Tongue (tissue), 2 donors: Measurements from ENCODE around the gene TAX1BP3. TPM values are rescaled to one million over a fixed set of nuclear protein-coding genes. Genes with fewer than 3 reads are reported as not detected.

ENCODE experiments used
- DNase-seq: peaks from one replicate; pipeline ENCODE4 v3.0.0-alpha.2; 2015
- total RNA-seq: library from RNA; depleted of rRNA; stranded (reverse); fragments of >200 nt; gene quantifications from one replicate; pipeline ENCODE4 v1.2.3, GENCODE V29; 2014

The TAX1BP3 gene
- total RNA-seq, 1 donor from 2014 or later = 53.7 TPM

GRCh38 chr17:3657874-3658783 lies 10.2 kb downstream of the TAX1BP3 start:
- DNase-seq = no peak

GRCh38 chr17:3657588-3657869 lies 10.8 kb downstream of the TAX1BP3 start:
- no peak for DNase-seq

- no peak for DNase-seq
These were observed 11.4 kb downstream of the TAX1BP3 start for GRCh38 chr17:3656755-3657587.

GRCh38 chr17:3656353-3656752 lies 12.0 kb downstream of the TAX1BP3 start:
- no peak for DNase-seq

- DNase-seq = no peak
These were observed 12.6 kb downstream of the TAX1BP3 start for GRCh38 chr17:3655766-3656165.

- DNase-seq = peak; percentile 75
These were observed 20.4 kb downstream of the TAX1BP3 start for GRCh38 chr17:3647769-3648555.

- DNase-seq = no peak
These were observed 21.1 kb downstream of the TAX1BP3 start for GRCh38 chr17:3647251-3647650.

GRCh38 chr17:3645310-3645709 lies 23.1 kb downstream of the TAX1BP3 start:
- no peak for DNase-seq

GRCh38 chr17:3643889-3644349 lies 24.5 kb downstream of the TAX1BP3 start:
- no peak for DNase-seq

GRCh38 chr17:3641717-3642486 lies 26.5 kb downstream of the TAX1BP3 start:
- no peak for DNase-seq

- DNase-seq = no peak
These were observed 27.4 kb downstream of the TAX1BP3 start for GRCh38 chr17:3641014-3641413.

GRCh38 chr17:3639981-3640596 lies 28.3 kb downstream of the TAX1BP3 start:
- DNase-seq = no peak

- no peak for DNase-seq
These were observed 31.4 kb downstream of the TAX1BP3 start for GRCh38 chr17:3636908-3637373.

GRCh38 chr17:3636154-3636907 lies 32.0 kb downstream of the TAX1BP3 start, which contains the start of the genes CTNS and SHPK:
CTNS (plus strand) TSS chr17:3636760; CDS start chr17:3640207, 3,447 bp downstream.
SHPK (minus strand) TSS chr17:3636250; CDS start chr17:3636219, 31 bp downstream.
- DNase-seq = peak; percentile 99

- no peak for DNase-seq
These were observed 32.8 kb downstream of the TAX1BP3 start for GRCh38 chr17:3635474-3636153.

- no peak for DNase-seq
These were observed 36.1 kb downstream of the TAX1BP3 start for GRCh38 chr17:3632287-3632686.

- no peak for DNase-seq
These were observed 37.6 kb downstream of the TAX1BP3 start for GRCh38 chr17:3630781-3631180.

GRCh38 chr17:3627769-3628167 lies 40.6 kb downstream of the TAX1BP3 start:
- no peak for DNase-seq
